Mesothelial cell of epicardium (in vitro differentiated cells): Measurements from ENCODE around the gene CTDNEP1. TPM values are rescaled to one million over a fixed set of nuclear protein-coding genes. Genes with fewer than 3 reads are reported as not detected.
A peak's percentile ranks its signal among the peaks of the same experiment; 100 is the strongest.

Experiments
- DNase-seq, 2 experiments: peaks; one replicate each; pipeline ENCODE4 v3.0.0; 2021; ENCODE audit warnings: low spot score in 2 of 2; ENCODE audit not compliant: unreplicated experiment in 2 of 2
- H3K27ac Mint-ChIP-seq: 2 replicates; pipeline ENCODE4 v1.8.0; 2021; ENCODE audit warnings: mixed read lengths
- H3K27me3 Mint-ChIP-seq: 2 replicates; pipeline ENCODE4 v1.8.0; 2021; ENCODE audit warnings: low read depth, mixed read lengths
- H3K36me3 Mint-ChIP-seq: 2 replicates; pipeline ENCODE4 v1.8.0; 2021; ENCODE audit warnings: mixed read lengths
- H3K4me1 Mint-ChIP-seq: 2 replicates; pipeline ENCODE4 v1.8.0; 2021; ENCODE audit warnings: mixed read lengths
- H3K4me3 Mint-ChIP-seq: 2 replicates; pipeline ENCODE4 v1.8.0; 2021; ENCODE audit warnings: mild to moderate bottlenecking, moderate library complexity, mixed read lengths
- H3K9me3 Mint-ChIP-seq: 2 replicates; pipeline ENCODE4 v1.8.0; 2021; ENCODE audit warnings: mixed read lengths
- CTCF ChIP-seq: fragments of 200-600 bp; sonication (generic); IDR thresholded peaks from one replicate; pipeline ENCODE4 v1.5.0; 2021; ENCODE audit warnings: antibody characterized with exemption; ENCODE audit not compliant: unreplicated experiment
- total RNA-seq: library from RNA; stranded (reverse); gene quantifications from 3 replicates; pipeline ENCODE4 v1.2.1, GENCODE V29; 2021

Gene CTDNEP1
- total RNA-seq, 1 donor from 2014 or later, result 130 TPM

- Mint-ChIP-seq H3K4me1 (peaks cover 65% of the 10 kb centered on the region), H3K36me3 (peaks cover 5% of the 10 kb centered on the region), H3K27ac (peak overlapping the region; percentile 81), H3K27me3 (no peaks in the 10 kb centered on the region), H3K9me3 (no peaks in the 10 kb centered on the region), H3K4me3 (peak overlapping the region; percentile 27)
- no peak for TF ChIP-seq CTCF
- no peak for DNase-seq
Observed at GRCh38 chr17:7207120-7208001, 44.2 kb downstream of the CTDNEP1 start.

GRCh38 chr17:7205561-7205960 lies 46.0 kb downstream of the CTDNEP1 start:
- peaks cover 6% of the 10 kb centered on the region for H3K36me3 Mint-ChIP-seq
- no peak for TF ChIP-seq CTCF
- peak overlapping the region; percentile 68 for H3K4me3 Mint-ChIP-seq
- H3K4me1 Mint-ChIP-seq, result peaks cover 51% of the 10 kb centered on the region
- no peak for DNase-seq
- H3K27ac Mint-ChIP-seq, result peak overlapping the region; percentile 81
- no peaks in the 10 kb centered on the region for H3K9me3 Mint-ChIP-seq
- H3K27me3 Mint-ChIP-seq, result no peaks in the 10 kb centered on the region

- TF ChIP-seq CTCF, result no peak
- H3K4me1 Mint-ChIP-seq, result peaks cover 45% of the 10 kb centered on the region
- H3K27me3 Mint-ChIP-seq, result no peaks in the 10 kb centered on the region
- H3K36me3 Mint-ChIP-seq, result peaks cover 6% of the 10 kb centered on the region
- H3K9me3 Mint-ChIP-seq, result no peaks in the 10 kb centered on the region
- peak; percentile 76 to 88 for DNase-seq
- H3K27ac Mint-ChIP-seq, result peak overlapping the region; percentile 77
- peak overlapping the region; percentile 68 for H3K4me3 Mint-ChIP-seq
Observed at GRCh38 chr17:7204828-7205461, 46.6 kb downstream of the CTDNEP1 start.

- peaks cover 6% of the 10 kb centered on the region for H3K36me3 Mint-ChIP-seq
- no peak overlapping the region for H3K27ac Mint-ChIP-seq
- peaks cover 45% of the 10 kb centered on the region for H3K4me1 Mint-ChIP-seq
- H3K9me3 Mint-ChIP-seq, result no peaks in the 10 kb centered on the region
- DNase-seq, result no peak
- H3K4me3 Mint-ChIP-seq, result peak overlapping the region; percentile 68
- no peaks in the 10 kb centered on the region for H3K27me3 Mint-ChIP-seq
- TF ChIP-seq CTCF, result no peak
Observed at GRCh38 chr17:7204336-7204735, 47.2 kb downstream of the CTDNEP1 start.

GRCh38 chr17:7203391-7203790 lies 48.1 kb downstream of the CTDNEP1 start:
- Mint-ChIP-seq H3K27me3 (no peaks in the 10 kb centered on the region), H3K4me1 (peaks cover 39% of the 10 kb centered on the region), H3K27ac (no peak overlapping the region), H3K4me3 (peak overlapping the region; percentile 21), H3K36me3 (peaks cover 6% of the 10 kb centered on the region), H3K9me3 (no peaks in the 10 kb centered on the region)
- no peak for TF ChIP-seq CTCF
- no peak for DNase-seq
